ENCODE data around the gene TMEM43.

Gene TMEM43

DNA sequence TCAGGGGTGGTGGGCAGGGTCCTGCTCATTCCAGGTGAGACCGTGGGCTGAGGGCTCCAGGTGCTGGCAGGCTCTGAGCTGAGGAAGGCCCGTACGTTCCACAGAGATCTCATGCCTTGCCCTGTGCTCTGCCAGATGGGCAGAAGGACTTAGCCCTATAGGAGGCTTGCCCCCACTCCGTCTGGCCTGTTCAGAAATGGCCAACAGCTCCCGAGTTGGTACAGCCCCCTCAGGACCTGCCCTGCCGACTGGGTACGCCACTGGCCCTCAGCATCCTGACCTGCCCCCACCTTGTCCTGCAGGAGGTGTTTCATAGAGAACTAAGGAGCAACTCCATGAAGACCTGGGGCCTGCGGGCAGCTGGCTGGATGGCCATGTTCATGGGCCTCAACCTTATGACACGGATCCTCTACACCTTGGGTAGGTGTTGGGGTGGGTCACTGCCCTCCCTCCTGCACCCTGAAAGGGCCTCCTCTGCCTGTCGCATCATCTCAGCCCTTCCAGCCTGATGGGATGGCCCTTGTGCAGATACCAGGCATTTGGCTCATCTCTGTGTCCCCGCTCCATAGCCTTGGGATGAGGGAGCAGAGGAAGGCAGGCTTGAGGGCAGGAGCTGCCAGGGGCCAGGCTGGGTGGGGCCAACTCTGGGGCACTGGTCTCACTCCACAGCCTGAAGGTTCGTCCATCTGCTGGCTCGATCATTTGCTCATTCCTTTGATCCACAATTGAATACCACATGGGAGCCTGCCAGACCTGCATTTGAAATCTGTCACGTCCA lies 14.2 kb downstream of the TMEM43 start:
- DNase-seq = no peak

DNA sequence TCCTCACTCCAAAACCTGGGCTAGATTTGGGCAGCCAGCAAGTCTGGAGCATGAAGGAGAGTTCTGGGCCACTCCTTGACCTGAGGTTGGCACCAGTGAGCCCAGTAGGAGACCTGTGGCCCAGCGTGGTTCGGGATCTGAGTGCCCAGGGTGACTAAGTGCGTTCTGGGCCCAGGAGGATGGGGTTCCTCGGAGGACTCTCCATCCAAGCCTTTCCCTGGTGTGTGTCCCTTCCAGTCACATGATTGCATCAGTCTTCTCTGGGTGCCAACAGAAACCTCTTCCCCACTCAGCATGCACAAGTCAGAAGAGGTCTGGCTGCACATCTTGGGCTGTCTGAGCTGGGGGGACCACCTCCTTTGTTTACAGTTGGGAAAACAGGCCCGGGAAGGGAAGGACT lies 14.9 kb downstream of the TMEM43 start:
- DNase-seq = no peak

DNA sequence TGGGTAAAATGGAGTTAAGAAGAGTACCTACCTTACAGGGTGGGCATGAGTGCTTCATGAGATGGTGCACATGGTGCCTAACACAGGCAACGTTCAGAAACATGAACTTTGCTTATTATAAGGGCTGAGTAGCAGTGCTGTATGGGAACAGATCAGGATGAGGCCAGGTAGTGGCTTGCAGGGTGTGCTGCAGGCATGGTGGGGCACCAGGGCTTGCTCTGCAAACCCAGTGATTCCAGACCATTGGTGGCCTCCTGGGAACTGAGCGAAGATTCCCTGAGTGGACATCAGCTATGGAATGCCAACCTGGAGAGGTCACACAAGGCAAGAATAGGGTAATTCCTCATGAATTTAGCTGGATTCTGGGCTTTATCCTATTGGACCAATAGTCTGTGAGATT lies 15.8 kb downstream of the TMEM43 start:
- DNase-seq = no peak

DNA sequence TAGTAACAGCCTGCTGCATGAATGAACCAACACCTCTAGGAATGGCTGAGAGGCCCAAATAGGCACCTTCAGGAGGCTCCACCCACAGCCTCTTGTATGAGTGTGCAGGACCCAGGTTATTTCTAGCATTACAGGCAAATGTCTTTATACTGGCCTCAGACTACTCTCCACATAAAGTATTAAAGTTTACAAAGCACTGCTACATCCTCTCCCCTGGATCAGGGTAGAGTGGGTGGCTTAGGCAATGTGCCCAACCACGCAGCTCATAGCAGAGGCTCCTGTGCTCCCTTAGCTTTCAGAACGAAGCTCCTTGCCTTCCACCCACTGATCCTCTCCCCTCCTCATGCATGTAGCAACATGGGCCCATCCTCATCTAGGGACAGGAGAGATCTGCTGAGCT lies 16.3 kb downstream of the TMEM43 start:
- no peak for DNase-seq

DNA sequence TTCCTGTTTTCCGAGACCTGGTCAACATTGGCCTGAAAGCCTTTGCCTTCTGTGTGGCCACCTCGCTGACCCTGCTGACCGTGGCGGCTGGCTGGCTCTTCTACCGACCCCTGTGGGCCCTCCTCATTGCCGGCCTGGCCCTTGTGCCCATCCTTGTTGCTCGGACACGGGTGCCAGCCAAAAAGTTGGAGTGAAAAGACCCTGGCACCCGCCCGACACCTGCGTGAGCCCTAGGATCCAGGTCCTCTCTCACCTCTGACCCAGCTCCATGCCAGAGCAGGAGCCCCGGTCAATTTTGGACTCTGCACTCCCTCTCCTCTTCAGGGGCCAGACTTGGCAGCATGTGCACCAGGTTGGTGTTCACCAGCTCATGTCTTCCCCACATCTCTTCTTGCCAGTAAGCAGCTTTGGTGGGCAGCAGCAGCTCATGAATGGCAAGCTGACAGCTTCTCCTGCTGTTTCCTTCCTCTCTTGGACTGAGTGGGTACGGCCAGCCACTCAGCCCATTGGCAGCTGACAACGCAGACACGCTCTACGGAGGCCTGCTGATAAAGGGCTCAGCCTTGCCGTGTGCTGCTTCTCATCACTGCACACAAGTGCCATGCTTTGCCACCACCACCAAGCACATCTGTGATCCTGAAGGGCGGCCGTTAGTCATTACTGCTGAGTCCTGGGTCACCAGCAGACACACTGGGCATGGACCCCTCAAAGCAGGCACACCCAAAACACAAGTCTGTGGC lies 16.9 kb downstream of the TMEM43 start:
- no peak for DNase-seq

DNA sequence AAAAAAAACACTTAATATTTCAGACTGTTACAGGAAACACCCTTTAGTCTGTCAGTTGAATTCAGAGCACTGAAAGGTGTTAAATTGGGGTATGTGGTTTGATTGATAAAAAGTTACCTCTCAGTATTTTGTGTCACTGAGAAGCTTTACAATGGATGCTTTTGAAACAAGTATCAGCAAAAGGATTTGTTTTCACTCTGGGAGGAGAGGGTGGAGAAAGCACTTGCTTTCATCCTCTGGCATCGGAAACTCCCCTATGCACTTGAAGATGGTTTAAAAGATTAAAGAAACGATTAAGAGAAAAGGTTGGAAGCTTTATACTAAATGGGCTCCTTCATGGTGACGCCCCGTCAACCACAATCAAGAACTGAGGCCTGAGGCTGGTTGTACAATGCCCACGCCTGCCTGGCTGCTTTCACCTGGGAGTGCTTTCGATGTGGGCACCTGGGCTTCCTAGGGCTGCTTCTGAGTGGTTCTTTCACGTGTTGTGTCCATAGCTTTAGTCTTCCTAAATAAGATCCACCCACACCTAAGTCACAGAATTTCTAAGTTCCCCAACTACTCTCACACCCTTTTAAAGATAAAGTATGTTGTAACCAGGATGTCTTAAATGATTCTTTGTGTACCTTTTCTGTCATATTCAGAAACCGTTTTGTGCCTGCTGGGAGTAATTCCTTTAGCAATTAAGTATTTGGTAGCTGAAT lies 17.9 kb downstream of the TMEM43 start:
- DNase-seq = no peak

DNA sequence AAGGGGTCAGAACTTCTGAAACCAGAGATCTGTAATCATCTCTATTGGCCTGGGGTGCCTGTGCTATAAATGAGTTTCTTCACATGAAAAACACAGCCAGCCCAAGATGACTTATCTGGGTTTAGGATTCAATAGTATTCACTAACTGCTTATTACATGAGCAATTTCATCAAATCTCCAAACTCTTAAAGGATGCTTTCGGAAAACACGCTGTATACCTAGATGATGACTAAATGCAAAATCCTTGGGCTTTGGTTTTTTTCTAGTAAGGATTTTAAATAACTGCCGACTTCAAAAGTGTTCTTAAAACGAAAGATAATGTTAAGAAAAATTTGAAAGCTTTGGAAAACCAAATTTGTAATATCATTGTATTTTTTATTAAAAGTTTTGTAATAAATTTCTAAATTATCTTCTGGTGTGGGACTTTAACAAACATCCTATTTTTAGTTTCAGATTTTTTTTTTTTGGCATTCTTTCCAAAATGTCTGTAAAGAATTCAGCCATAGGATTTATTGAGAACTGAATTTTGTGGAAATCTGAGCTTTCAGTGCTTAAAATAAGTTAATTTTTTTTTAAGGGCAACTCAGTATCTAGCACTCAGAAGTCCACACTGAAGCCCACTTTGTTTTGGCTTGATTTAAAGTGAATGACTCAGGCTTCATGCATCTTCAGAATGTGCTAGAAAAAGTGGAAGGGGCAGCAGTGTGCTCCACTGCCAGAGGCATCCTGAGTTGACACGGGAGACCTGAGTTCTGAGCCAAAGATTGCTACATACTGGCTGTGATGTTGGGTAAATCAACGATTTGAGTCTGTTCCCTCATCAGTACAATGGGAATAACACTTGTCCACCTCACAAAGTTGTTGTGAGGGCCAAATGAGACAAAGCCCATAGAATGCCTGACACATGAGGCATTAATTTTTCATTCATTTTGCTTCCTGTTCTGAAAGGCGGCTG lies 18.7 kb downstream of the TMEM43 start:
- DNase-seq = no peak

DNA sequence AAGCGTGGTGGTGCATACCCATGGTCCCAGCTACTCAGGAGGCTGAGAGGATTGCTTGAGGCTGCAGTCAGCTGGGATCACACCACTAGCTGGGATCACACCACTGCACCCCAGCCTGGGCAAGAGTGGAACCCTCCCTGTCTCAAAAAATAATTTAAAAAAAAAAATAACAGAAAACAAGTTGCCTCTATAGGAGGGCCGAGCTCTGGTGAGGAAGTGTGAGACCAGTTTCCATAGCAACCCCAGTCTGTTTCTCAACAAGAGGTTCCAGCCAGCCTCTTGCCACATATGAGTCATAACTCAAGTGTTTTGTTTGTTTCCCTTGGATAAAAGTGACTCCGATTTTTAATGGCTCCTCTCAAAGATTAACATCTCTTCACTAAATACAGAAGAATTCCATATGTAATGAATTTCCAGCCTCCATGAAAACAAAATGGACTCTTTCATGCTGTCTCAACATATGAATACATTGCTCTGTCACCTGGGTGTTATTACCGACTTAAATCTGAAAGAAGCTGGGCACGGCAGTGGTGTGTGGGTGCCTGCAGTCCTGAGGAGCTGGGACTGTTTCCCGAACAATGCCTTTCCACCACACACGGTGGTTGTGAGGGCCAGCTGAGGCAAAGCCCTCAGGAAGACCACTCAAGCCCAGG lies 19.7 kb downstream of the TMEM43 start:
- peak; percentile 60 for DNase-seq

DNA sequence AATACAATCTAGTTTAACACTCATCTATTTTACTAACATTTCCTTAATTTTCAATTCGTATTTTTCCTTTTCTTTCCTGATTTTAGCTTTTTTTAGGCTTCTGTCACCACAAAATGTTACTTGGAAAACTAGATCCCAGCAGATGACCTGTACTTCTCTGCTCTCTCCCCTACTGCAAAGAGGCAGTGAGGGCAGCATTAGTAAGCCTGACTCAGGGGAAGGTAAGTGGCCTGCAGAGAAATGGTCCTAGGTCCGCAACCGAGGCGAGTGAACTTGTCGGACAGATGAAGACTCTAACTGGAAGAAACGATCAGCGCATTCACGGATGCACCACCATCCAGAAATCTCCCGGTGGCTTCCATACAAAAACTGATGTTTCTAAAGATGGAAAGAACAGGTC lies 20.4 kb downstream of the TMEM43 start:
- no peak for DNase-seq

DNA sequence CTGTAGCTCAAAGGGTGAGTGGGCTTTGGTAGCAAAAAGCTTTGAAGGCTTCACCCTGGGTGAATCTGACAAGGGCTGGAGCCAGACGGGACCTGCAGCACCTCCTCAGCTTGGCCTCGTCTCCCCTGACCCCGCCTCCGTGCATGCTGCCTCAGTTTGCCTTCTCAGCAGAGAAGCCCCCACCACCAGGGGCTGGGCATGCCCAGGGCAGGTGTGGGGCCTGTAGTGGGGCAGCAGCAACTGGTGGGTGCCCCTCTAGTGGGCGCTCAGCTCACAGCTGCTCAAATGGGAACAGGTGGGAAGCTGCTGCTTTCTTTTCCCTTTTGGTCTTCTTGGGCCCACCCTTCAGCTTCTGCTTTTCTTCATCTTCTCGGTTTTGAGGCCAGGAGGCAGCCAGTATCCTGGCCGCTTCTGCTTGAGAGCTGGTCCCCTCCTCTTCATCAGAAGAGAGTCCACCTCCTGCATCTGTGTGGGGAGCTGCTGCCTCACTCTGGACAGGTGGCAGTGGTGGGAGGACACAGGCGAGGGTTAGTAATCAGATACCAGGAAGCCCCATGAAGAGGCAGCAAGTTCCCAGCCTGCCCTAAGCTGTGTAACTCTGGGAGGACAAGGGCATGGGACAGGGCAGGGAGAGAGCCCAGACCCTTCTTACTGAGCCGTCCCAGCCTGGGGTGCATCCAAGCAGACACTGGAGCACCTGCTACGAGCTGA lies 21.0 kb downstream of the TMEM43 start:
- no peak for DNase-seq

DNA sequence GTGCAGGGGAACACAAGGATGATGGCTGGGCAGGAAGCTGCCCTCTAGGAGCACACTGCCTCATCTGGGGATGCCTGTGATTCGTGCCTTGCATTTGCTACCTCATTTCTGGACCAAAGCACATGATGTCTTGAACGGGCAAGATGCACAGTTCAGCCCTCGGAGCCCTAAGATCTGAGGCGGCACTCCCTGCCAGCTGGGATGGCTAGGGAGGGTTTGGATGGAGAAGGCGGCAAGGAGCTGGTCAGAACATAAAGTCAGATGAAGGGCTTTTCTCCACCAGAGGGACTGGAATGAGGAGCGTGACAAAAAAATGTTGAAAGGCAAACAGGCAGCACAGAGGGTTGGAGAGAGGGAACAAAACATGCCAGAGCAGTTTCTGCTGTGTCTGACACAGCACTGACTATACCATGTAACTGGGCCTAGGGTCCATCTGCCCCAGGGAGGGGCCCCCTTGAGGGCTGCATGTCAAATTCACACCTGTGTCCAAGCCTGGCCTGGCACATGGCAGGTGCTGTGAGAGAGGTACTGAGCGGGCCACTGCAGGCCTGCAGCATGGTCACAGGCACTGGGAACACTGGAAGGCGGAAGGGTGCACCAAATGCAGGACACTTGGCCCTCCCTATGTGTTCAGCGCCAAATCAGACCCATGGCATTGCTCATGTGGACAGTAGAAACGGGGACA lies 21.7 kb downstream of the TMEM43 start:
- DNase-seq = no peak

DNA sequence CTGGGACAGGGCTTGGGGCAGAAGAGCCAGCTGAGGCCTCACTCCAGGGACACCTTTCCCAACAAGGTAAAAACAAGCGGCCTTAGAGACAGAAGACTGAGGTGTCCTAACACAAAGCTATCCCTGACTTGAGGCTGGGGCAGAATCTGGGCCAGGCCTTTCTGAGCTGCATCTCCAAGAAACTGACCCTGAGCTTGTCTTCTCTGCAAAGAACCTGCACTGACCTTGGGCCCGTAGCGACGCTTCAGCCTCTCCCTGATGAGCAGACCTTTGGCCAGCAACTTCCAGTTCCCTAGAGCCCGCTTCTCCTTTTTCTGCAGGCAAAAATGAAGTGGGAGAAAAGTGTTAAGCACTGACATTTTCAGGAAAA lies 22.2 kb downstream of the TMEM43 start:
- DNase-seq = no peak

DNA sequence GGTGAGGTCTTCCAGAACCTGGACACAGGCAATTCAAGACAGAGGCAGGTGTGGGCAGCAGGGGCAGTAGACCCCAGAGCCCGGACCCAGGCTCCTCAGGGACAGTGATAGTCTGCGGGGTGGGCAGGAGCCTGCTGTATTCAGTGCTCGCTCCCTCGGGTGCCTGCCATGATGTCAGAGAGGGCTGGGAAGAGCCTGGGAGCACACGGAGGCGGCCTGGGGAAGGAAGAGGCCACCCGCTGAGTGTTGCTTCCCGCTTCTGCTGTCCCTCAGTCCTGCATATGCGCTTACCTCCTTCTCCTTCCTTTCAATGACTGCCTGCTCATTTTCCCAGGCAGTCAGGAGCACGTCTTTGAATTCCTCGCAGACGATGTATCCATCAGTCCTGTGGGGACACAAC lies 22.8 kb downstream of the TMEM43 start:
- DNase-seq = no peak

DNA sequence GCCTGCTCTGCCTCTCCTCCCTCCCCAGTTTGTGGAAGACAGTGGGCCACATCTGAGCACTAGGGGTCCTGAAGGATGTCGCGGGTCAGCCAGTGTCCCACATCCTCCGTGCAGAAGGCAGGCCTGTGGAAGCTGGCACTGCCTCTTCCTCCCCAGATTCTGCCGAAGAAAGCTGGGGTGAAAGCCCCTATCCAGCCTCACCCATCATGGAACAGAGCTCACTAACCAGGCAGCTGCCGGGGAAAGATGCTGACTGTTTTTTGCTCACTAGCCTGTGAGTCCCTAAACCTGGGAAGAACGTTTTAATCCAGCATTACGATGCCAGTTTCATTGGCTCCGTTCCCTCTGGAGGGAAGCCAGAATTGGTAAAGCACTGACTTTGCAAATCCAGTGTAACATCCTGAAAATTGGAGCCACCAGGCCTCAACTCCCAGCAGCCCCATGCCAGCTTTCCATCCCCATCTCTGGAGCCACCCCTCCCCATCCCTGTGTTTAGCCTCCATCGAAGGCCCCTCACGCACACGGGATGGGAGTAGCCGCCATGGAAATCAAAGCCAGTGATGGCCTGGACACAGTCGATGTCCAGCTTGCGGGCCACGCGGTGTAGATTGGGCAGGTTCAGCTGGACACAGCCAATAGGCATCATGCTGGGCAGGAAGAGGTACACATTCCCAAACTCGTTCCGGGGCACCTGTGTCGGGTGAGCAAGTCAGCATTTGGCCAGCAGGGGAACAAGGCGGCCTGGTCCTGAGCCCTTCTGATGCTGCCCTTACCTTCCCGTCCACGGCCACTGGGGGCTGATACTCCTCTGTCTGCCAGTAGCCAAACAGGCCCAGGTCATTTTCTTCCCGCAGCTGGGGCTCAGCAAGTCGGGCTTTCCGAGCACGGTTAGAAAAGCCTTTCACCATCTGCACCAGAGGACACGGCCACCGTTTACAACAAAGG lies 23.5 kb downstream of the TMEM43 start:
- DNase-seq = no peak

DNA sequence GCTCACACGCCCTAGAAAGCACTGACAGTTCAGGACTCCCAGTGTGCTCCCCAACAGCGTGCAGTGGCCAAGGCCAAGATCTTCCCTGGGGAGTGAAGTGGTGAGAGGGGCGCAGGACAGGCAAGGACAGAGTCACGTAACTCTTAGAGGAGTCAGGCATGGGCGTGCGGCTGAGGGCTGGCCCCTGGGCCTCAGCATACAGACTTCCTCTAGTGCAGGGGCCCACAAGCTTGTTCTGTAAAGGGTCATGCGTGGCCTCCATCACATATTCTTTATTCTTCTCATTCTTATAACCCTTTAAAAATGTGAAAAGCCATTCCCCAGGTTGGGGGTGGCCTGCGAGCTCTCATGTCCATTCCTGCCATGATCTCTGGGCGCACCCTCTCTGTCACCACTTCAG lies 25.2 kb downstream of the TMEM43 start:
- no peak for DNase-seq

DNA sequence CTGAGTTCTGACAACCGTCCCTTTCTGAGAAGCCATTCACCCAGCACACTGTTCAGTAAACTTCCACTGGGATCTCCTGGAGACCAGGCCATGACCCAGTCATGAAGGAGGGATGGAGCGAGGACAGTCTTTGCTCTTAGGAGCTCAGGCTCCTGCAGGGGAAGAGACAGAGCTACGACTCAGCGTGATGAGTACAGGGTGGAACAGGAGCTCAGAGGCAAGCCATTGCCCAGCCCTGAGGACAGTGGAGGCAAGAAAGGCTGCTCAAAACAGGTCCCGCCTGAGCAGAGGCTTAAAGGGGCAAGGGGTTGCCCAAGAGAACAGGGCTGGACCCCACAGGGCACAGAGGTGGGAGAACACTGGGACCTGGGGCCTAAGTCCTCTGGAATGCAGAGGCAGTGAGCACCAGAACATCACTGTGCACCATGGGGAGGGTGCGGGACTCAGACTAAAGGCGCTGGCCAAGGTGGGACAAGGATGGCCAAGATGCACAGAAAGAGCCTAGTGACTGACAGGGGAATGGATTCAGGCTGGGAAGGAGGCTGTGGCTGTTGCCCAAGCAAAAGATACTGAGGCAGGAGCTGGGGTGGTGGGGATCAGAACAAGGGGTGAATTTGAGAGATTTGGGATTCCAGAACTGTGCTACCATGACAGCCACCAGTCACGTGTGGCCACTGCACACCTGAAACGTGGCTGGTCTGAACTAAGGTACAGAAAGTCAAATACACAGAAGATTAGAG lies 25.8 kb downstream of the TMEM43 start:
- DNase-seq = no peak

DNA sequence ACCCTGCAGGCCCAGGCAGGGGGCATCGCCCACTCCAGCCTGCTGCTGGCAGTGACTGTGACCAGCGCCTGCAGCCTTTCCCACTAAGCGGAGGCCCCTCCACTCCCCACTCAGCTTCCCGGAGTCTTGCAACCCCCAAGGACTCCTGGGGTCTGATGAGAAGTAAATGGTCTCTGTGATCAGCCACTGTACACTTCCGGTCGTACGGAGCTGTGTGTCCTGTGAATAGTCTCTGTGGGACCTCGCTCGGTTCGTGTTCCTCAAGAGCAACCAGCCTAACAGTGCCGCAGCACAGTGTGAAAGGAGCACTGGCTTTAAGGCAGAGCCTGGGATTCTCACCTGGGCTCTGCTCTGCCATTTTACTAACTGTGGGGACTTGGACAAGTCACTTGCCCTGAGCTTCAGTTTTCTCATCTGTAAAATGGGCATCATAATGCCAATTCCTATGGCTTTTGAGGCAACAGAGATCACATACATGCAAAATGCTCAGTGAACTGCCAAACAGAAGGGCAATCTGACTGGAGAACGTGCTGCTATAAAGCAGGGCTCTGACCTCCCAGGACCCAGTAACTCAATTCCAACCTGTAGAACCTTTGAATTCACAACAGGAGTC lies 26.7 kb downstream of the TMEM43 start:
- DNase-seq = no peak

DNA sequence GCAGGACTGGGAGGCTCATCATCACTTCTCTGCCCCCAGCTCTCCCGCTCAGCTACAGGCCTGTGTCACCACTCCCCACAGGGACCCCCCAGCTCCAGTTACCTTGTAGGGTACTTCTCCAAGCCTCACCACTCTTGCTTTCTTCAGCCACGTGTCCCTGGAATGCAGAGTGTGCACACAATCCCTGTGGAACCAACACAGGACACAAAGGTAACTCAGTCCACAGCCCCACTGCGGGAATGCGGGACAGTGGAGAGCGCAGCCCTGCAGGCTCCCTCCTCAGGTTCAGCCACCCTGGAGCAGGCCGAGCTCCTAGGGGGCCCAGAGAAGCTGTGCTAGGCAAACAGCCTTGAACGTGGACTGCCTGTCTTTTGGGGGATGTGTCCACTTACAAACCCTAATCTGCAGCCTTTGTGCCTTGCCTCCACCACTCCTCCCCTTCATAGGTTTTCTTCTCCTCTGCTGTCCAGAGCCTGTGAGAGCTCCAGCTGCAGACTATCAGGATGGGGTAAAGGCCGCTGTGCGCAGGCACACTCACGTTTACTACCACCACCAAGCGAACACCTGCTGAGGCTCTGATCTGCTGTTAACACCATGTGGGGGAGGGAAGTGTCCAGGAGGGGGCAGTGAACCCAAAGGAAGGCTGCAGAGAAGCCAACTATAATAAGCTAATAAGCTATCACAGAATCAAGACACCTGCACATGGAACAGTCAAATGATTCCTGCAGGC lies 27.5 kb downstream of the TMEM43 start:
- no peak for DNase-seq

Data from NCI-H748 treated with DMSO at 0.1 percent for 48 hours (cell line).